Progenitor cell of endocrine pancreas (in vitro differentiated cells): ENCODE measurements around the gene PIR. TPM values are rescaled to one million over a fixed set of nuclear protein-coding genes. Genes with fewer than 3 reads are reported as not detected.
A peak's percentile ranks its signal among the peaks of the same experiment; 100 is the strongest.

Source experiments
- DNase-seq: peaks from one replicate; pipeline ENCODE4 v3.0.0; 2021; ENCODE audit warnings: low spot score; ENCODE audit not compliant: unreplicated experiment
- H3K27ac Mint-ChIP-seq: 2 replicates; pipeline ENCODE4 v1.8.0; 2021; ENCODE audit warnings: mild to moderate bottlenecking, moderate library complexity, mixed read lengths
- H3K27me3 Mint-ChIP-seq: 2 replicates; pipeline ENCODE4 v1.8.0; 2021; ENCODE audit warnings: mixed read lengths
- H3K36me3 Mint-ChIP-seq: 2 replicates; pipeline ENCODE4 v1.8.0; 2022; ENCODE audit warnings: mixed read lengths; ENCODE audit not compliant: insufficient read depth
- H3K4me1 Mint-ChIP-seq: 2 replicates; pipeline ENCODE4 v1.8.0; 2021; ENCODE audit warnings: low read depth, mixed read lengths
- H3K4me3 Mint-ChIP-seq: 2 replicates; pipeline ENCODE4 v1.8.0; 2021; ENCODE audit warnings: low read depth, mild to moderate bottlenecking, moderate library complexity, mixed read lengths
- H3K9me3 Mint-ChIP-seq: 2 replicates; pipeline ENCODE4 v1.8.0; 2021; ENCODE audit warnings: low read depth, mixed read lengths
- CTCF ChIP-seq: fragments of 200-600 bp; sonication (generic); IDR thresholded peaks from one replicate; pipeline ENCODE4 v1.5.0; 2021; ENCODE audit warnings: antibody characterized with exemption, mild to moderate bottlenecking; ENCODE audit not compliant: unreplicated experiment
- total RNA-seq: library from RNA; stranded (reverse); gene quantifications from 2 replicates; pipeline ENCODE4 v1.2.1, GENCODE V29; 2021

Gene PIR
- total RNA-seq, 1 donor from 2014 or later = 14.9 TPM

DNA sequence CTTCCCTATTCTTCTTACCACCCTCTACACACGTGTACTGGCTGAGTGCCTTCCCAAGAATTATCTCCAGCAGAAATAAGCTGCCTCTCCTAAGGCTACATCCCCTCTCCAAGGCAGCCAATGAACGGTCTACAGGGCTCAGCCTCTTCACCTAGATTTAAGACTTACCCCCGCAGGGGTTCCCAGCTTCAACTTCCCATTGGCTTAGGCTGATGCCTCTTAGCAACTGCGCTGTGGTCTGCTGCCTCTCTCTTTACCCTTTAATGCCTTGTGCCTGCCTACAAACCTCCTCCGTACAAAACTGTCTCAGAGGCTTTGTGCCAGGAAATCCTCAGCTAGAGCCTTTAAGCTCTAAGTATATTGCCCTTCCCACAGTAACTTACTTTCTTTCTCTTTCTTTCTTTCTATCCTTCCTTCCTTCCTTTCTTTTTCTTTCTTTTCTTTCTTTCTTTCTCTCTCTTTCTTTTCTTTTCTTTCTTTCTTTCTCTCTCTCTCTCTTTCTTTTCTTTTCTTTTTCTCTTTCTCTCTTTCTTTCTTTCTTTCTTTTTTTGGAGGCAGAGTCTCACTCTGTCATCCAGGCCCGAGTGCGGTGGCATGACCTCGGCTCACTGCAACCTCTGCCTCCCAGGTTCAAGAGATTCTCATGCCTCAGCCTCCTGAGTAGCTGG is 142.7 kb downstream of the PIR start:
- TF ChIP-seq CTCF = no peak
- Mint-ChIP-seq H3K4me3 (no peak overlapping the region), H3K36me3 (no peaks in the 10 kb centered on the region), H3K27me3 (peaks cover 14% of the 10 kb centered on the region), H3K9me3 (no peaks in the 10 kb centered on the region), H3K4me1 (no peaks in the 10 kb centered on the region), H3K27ac (no peak overlapping the region)
- no peak for DNase-seq

- Mint-ChIP-seq H3K36me3 (no peaks in the 10 kb centered on the region), H3K4me1 (no peaks in the 10 kb centered on the region), H3K9me3 (no peaks in the 10 kb centered on the region), H3K4me3 (no peak overlapping the region), H3K27ac (no peak overlapping the region), H3K27me3 (peaks cover 15% of the 10 kb centered on the region)
- peak; percentile 15 for DNase-seq
- TF ChIP-seq CTCF = peak; percentile 72
These were observed 144.1 kb downstream of the PIR start for GRCh38 chrX:15349046-15349445.

GRCh38 chrX:15345976-15346375 is 147.2 kb downstream of the PIR start:
- no peak overlapping the region for H3K27ac Mint-ChIP-seq
- H3K9me3 Mint-ChIP-seq = no peaks in the 10 kb centered on the region
- no peak for DNase-seq
- TF ChIP-seq CTCF = no peak
- H3K36me3 Mint-ChIP-seq = no peaks in the 10 kb centered on the region
- peaks cover 23% of the 10 kb centered on the region for H3K27me3 Mint-ChIP-seq
- peaks cover 2% of the 10 kb centered on the region for H3K4me1 Mint-ChIP-seq
- H3K4me3 Mint-ChIP-seq = no peak overlapping the region

DNA sequence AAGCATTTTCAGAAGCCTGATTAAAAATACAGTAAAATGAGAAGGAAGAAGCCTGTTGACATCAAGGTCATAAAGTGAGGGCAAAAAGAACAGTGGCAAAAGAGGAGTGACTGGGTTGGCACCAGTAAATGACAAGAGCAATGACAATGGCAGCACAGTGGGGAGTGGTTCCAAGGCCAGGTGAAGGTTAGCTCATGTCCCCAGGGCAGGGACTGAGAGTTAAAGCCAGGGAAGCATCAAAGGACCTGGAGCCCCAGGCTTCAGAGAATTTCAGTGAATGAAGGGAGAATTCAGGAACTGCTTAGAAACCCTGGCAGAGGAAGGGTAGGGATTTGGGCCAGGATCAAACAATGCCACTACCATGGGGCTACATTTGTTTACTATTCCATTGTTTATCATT is 149.0 kb downstream of the PIR start:
- Mint-ChIP-seq H3K36me3 (no peaks in the 10 kb centered on the region), H3K27me3 (peaks cover 36% of the 10 kb centered on the region), H3K4me1 (peaks cover 2% of the 10 kb centered on the region), H3K27ac (no peak overlapping the region), H3K9me3 (no peaks in the 10 kb centered on the region), H3K4me3 (no peak overlapping the region)
- TF ChIP-seq CTCF = no peak
- no peak for DNase-seq

DNA sequence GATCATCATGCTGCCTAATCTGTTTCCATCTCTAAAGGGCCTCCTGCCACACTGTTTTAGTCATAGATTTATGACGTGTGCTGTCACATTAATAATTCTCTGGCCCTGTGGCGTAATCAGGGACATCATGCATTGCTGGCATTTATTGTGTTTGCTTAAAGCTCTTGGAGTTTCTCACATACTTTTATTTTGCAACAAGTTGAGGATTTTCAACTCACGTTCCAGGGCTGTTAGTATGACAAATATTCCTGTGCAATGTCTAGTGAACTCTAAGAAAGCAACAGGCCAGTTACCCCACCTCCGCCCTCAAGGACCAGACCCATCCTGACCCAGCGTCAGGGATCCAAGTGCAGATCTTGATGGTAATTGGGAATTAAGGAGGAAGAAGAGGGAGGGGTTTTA is 150.1 kb downstream of the PIR start:
- H3K27me3 Mint-ChIP-seq = peaks cover 32% of the 10 kb centered on the region
- TF ChIP-seq CTCF = no peak
- no peak overlapping the region for H3K27ac Mint-ChIP-seq
- no peaks in the 10 kb centered on the region for H3K36me3 Mint-ChIP-seq
- H3K4me1 Mint-ChIP-seq = peaks cover 2% of the 10 kb centered on the region
- no peak for DNase-seq
- no peak overlapping the region for H3K4me3 Mint-ChIP-seq
- no peaks in the 10 kb centered on the region for H3K9me3 Mint-ChIP-seq
